Endothelial cell of umbilical vein (primary cell): Measurements from ENCODE around the gene SEMA6A.

Source experiments
- CTCF ChIP-seq, 2 donors: IDR thresholded peaks; 1 replicate in 1 of 2; 2 replicates in 1 of 2; pipeline ENCODE4 v1.5.1; 2011; ENCODE audit warnings: low read length in 2 of 2, mild to moderate bottlenecking in 2 of 2, moderate library complexity in 2 of 2, control low read depth in 1 of 2, inconsistent platforms in 1 of 2, low read depth in 1 of 2; ENCODE audit not compliant: insufficient read depth in 1 of 2; ENCODE audit errors: extremely low read depth in 1 of 2
- POLR2A ChIP-seq: IDR thresholded peaks from 2 replicates; pipeline ENCODE4 v1.6.1; 2012; ENCODE audit warnings: low read depth, mild to moderate bottlenecking, control low read depth, low read length
- POLR2AphosphoS5 ChIP-seq: IDR thresholded peaks from 2 replicates; pipeline ENCODE4 v1.6.1; 2012; ENCODE audit warnings: low read depth, mild to moderate bottlenecking, control low read depth, low read length, moderate library complexity; ENCODE audit not compliant: insufficient read depth

GRCh38 chr5:116517488-116517887 lies 57.1 kb downstream of the SEMA6A start:
- TF ChIP-seq CTCF (IDR thresholded peaks at IDR 0.05; ENCODE audit: extremely low read depth in 1 of 2, insufficient read depth in 1 of 2, low read depth in 1 of 2, low read length in 2 of 2) (no peak), POLR2AphosphoS5 (no peak), POLR2A (no peak)
